Activated naive CD8-positive, alpha-beta T cell treated with anti-CD3 and anti-CD28 coated beads for 36 hours (primary cell): ENCODE measurements around the gene PHACTR2. TPM values are rescaled to one million over a fixed set of nuclear protein-coding genes. Genes with fewer than 3 reads are reported as not detected.

ENCODE experiments used
- DNase-seq: peaks from one replicate; pipeline ENCODE4 v3.0.0; 2021
- H3K27ac Mint-ChIP-seq: one replicate; pipeline ENCODE4 v1.8.0; 2022; ENCODE audit warnings: mild to moderate bottlenecking, moderate library complexity, mixed read lengths
- H3K27me3 Mint-ChIP-seq: one replicate; pipeline ENCODE4 v1.8.0; 2022; ENCODE audit warnings: mild to moderate bottlenecking, mixed read lengths
- H3K36me3 Mint-ChIP-seq: one replicate; pipeline ENCODE4 v1.8.0; 2021; ENCODE audit warnings: mild to moderate bottlenecking, mixed read lengths
- H3K4me1 Mint-ChIP-seq: one replicate; pipeline ENCODE4 v1.8.0; 2021; ENCODE audit warnings: mixed read lengths
- H3K4me3 Mint-ChIP-seq: one replicate; pipeline ENCODE4 v1.8.0; 2022; ENCODE audit warnings: mild to moderate bottlenecking, moderate library complexity, mixed read lengths
- H3K9me3 Mint-ChIP-seq: one replicate; pipeline ENCODE4 v1.8.0; 2022; ENCODE audit warnings: mixed read lengths
- total RNA-seq, 2 experiments: library from RNA; stranded (reverse); gene quantifications; one replicate each; pipeline ENCODE4 v1.2.3, GENCODE V29; 2021

Gene PHACTR2
- total RNA-seq, 2 experiments from 2014 or later: 18.8 to 22.1 TPM

- Mint-ChIP-seq H3K9me3 (no peaks in the 10 kb centered on the region), H3K36me3 (no peaks in the 10 kb centered on the region), H3K4me1 (peaks cover 13% of the 10 kb centered on the region), H3K4me3 (no peak overlapping the region), H3K27me3 (no peaks in the 10 kb centered on the region), H3K27ac (no peak overlapping the region)
- no peak for DNase-seq
Measured at GRCh38 chr6:143699430-143699825, 21.7 kb downstream of the PHACTR2 start.

DNA sequence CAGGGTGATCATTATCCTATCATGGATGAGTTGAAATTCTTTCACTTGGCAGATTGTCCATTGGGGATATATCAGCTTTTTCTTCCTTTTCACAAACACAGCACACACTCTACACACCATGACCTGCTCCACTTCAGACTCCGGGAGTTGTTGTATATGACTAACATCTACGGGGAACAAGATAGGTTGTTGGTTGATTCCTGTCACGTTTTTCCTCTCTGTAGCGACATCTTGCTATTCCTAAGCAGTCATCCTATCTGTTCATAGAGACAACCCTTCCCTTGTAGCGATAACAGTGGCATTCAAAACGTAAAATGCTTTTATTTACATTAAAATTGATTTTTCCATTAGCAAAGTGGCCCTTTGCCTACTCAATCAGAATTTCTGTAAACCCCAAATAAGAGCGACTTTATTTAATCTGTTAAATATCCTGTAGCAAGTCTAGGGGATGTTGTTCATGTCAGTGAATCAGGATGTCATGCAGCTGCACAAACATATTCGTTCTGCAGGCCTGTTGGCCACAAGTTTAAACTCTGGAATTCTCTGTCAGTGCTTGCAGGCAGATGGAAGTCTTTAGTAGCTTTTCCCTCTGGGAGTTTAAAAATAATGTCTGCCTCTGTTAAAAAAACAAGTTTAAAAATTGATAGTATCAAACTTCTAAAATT is 23.1 kb downstream of the PHACTR2 start:
- peaks cover 6% of the 10 kb centered on the region for H3K4me1 Mint-ChIP-seq
- no peaks in the 10 kb centered on the region for H3K27me3 Mint-ChIP-seq
- H3K9me3 Mint-ChIP-seq: peaks cover 1% of the 10 kb centered on the region
- no peak for DNase-seq
- H3K4me3 Mint-ChIP-seq: no peak overlapping the region
- H3K36me3 Mint-ChIP-seq: peaks cover 5% of the 10 kb centered on the region
- H3K27ac Mint-ChIP-seq: no peak overlapping the region

- Mint-ChIP-seq H3K4me3 (no peak overlapping the region), H3K9me3 (peaks cover 1% of the 10 kb centered on the region), H3K4me1 (peaks cover 2% of the 10 kb centered on the region), H3K27ac (no peak overlapping the region), H3K36me3 (peaks cover 5% of the 10 kb centered on the region), H3K27me3 (no peaks in the 10 kb centered on the region)
- no peak for DNase-seq
Measured at GRCh38 chr6:143701349-143702234, 23.8 kb downstream of the PHACTR2 start.

DNA sequence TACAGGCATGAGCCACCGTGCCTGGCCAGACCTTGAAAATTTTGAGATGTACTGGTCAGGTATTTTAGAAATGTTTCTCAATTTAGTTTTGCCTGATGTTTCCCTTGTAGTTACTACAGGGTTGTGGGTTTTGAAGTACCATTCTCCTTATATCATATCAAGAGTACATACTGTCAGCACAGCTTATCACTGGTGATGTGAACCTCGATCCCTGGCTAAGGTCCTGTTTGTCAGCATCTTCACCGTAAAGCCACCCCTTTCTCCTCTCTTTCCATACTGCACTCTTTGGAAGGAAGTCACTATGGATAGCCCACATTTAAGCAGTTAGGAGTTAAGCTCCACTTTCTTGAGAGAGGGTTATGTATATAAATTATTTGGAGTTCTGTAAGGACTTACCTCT is 27.8 kb downstream of the PHACTR2 start:
- Mint-ChIP-seq H3K4me3 (no peak overlapping the region), H3K36me3 (peaks cover 5% of the 10 kb centered on the region), H3K27ac (no peak overlapping the region), H3K27me3 (no peaks in the 10 kb centered on the region), H3K4me1 (peaks cover 2% of the 10 kb centered on the region), H3K9me3 (peaks cover 5% of the 10 kb centered on the region)
- DNase-seq: no peak

DNA sequence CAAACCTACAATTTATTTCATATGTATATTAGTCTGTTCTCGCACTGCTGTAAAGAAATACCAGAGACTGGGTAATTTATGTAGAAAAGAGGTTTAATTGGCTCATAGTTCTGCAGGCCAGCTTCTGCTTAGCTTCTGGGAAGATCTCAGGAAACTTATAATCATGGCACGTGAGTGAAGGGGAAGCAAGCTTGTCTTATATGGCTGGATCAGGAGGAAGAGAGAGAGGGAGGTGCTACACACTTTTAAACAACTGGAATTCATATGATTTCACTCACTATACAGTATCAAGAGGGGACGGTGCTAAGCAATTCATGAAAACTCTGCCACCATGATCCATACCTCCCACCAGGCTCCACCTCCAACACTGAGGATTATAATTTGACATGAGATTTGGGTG is 29.9 kb downstream of the PHACTR2 start:
- no peak overlapping the region for H3K4me3 Mint-ChIP-seq
- H3K27ac Mint-ChIP-seq: no peak overlapping the region
- no peaks in the 10 kb centered on the region for H3K27me3 Mint-ChIP-seq
- H3K9me3 Mint-ChIP-seq: peaks cover 5% of the 10 kb centered on the region
- H3K4me1 Mint-ChIP-seq: peaks cover 2% of the 10 kb centered on the region
- H3K36me3 Mint-ChIP-seq: peaks cover 7% of the 10 kb centered on the region
- DNase-seq: no peak

DNA sequence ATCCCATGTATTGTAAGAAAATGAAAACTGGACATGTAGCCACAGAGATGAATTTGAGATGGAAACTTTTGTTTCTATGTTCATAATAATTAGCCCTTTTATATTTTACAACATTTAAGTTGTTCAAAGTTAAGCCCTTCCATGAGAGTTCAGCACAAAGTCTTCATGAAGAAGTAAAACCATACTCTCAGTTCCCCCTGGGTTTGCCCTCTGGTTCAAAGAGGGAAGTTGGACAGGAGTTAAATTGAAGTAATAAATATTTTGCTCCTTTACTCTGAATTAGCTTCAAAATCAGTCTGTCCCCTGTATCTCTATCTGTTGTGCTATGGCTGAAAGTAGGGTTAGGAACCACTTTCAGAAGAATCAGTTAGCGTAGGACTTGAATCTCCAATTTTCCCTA is 31.1 kb downstream of the PHACTR2 start:
- no peaks in the 10 kb centered on the region for H3K4me1 Mint-ChIP-seq
- DNase-seq: no peak
- no peak overlapping the region for H3K4me3 Mint-ChIP-seq
- peaks cover 10% of the 10 kb centered on the region for H3K36me3 Mint-ChIP-seq
- H3K9me3 Mint-ChIP-seq: peaks cover 5% of the 10 kb centered on the region
- no peaks in the 10 kb centered on the region for H3K27me3 Mint-ChIP-seq
- H3K27ac Mint-ChIP-seq: no peak overlapping the region

GRCh38 chr6:143711714-143712113 is 33.9 kb downstream of the PHACTR2 start:
- peaks cover 6% of the 10 kb centered on the region for H3K36me3 Mint-ChIP-seq
- DNase-seq: no peak
- no peaks in the 10 kb centered on the region for H3K27me3 Mint-ChIP-seq
- H3K4me1 Mint-ChIP-seq: no peaks in the 10 kb centered on the region
- no peak overlapping the region for H3K4me3 Mint-ChIP-seq
- H3K9me3 Mint-ChIP-seq: peaks cover 4% of the 10 kb centered on the region
- H3K27ac Mint-ChIP-seq: no peak overlapping the region

DNA sequence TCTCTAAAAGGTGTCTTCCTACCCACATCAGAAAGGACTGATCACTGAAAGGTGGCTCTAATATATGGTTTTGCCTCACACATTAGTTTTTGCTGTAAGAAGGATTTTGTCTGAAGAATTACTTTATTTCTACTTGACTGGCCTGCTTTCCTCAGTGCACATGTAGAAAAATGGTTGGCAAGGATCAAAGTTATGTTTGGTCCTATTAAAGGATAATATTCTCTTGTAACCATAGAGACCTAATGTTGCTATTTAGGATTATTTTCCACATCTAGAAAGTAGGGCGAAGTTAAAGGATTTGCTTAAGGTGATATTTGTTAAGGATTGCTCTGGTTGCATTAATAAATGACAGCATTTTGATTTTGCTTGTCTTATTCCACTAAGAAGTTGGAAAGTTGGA is 40.7 kb downstream of the PHACTR2 start:
- Mint-ChIP-seq H3K36me3 (peaks cover 13% of the 10 kb centered on the region), H3K27me3 (no peaks in the 10 kb centered on the region), H3K4me3 (no peak overlapping the region), H3K27ac (no peak overlapping the region), H3K4me1 (no peaks in the 10 kb centered on the region), H3K9me3 (no peaks in the 10 kb centered on the region)
- no peak for DNase-seq

- Mint-ChIP-seq H3K36me3 (peaks cover 21% of the 10 kb centered on the region), H3K4me1 (peaks cover 2% of the 10 kb centered on the region), H3K27me3 (no peaks in the 10 kb centered on the region), H3K27ac (no peak overlapping the region), H3K9me3 (peaks cover 2% of the 10 kb centered on the region), H3K4me3 (no peak overlapping the region)
- DNase-seq: no peak
Measured at GRCh38 chr6:143721642-143722041, 43.9 kb downstream of the PHACTR2 start.

- H3K27ac Mint-ChIP-seq: no peak overlapping the region
- H3K27me3 Mint-ChIP-seq: no peaks in the 10 kb centered on the region
- no peak for DNase-seq
- H3K36me3 Mint-ChIP-seq: peaks cover 21% of the 10 kb centered on the region
- H3K4me3 Mint-ChIP-seq: no peak overlapping the region
- H3K9me3 Mint-ChIP-seq: peaks cover 2% of the 10 kb centered on the region
- peaks cover 5% of the 10 kb centered on the region for H3K4me1 Mint-ChIP-seq
Measured at GRCh38 chr6:143724876-143725275, 47.1 kb downstream of the PHACTR2 start.

- Mint-ChIP-seq H3K4me1 (peaks cover 5% of the 10 kb centered on the region), H3K27me3 (no peaks in the 10 kb centered on the region), H3K27ac (no peak overlapping the region), H3K9me3 (peaks cover 2% of the 10 kb centered on the region), H3K36me3 (peaks cover 21% of the 10 kb centered on the region), H3K4me3 (no peak overlapping the region)
- no peak for DNase-seq
Measured at GRCh38 chr6:143726015-143726647, 48.4 kb downstream of the PHACTR2 start.

GRCh38 chr6:143727035-143727434 is 49.3 kb downstream of the PHACTR2 start:
- no peak overlapping the region for H3K27ac Mint-ChIP-seq
- no peak for DNase-seq
- H3K27me3 Mint-ChIP-seq: no peaks in the 10 kb centered on the region
- peaks cover 10% of the 10 kb centered on the region for H3K4me1 Mint-ChIP-seq
- H3K36me3 Mint-ChIP-seq: peaks cover 21% of the 10 kb centered on the region
- peaks cover 2% of the 10 kb centered on the region for H3K9me3 Mint-ChIP-seq
- no peak overlapping the region for H3K4me3 Mint-ChIP-seq

GRCh38 chr6:143731789-143732188 is 54.0 kb downstream of the PHACTR2 start:
- no peaks in the 10 kb centered on the region for H3K27me3 Mint-ChIP-seq
- H3K4me3 Mint-ChIP-seq: no peak overlapping the region
- no peak overlapping the region for H3K27ac Mint-ChIP-seq
- H3K9me3 Mint-ChIP-seq: no peaks in the 10 kb centered on the region
- DNase-seq: no peak
- H3K36me3 Mint-ChIP-seq: peaks cover 4% of the 10 kb centered on the region
- peaks cover 33% of the 10 kb centered on the region for H3K4me1 Mint-ChIP-seq

GRCh38 chr6:143732536-143732935 is 54.8 kb downstream of the PHACTR2 start:
- no peak overlapping the region for H3K4me3 Mint-ChIP-seq
- no peak overlapping the region for H3K27ac Mint-ChIP-seq
- H3K4me1 Mint-ChIP-seq: peaks cover 32% of the 10 kb centered on the region
- H3K27me3 Mint-ChIP-seq: no peaks in the 10 kb centered on the region
- peaks cover 4% of the 10 kb centered on the region for H3K36me3 Mint-ChIP-seq
- no peaks in the 10 kb centered on the region for H3K9me3 Mint-ChIP-seq
- no peak for DNase-seq

DNA sequence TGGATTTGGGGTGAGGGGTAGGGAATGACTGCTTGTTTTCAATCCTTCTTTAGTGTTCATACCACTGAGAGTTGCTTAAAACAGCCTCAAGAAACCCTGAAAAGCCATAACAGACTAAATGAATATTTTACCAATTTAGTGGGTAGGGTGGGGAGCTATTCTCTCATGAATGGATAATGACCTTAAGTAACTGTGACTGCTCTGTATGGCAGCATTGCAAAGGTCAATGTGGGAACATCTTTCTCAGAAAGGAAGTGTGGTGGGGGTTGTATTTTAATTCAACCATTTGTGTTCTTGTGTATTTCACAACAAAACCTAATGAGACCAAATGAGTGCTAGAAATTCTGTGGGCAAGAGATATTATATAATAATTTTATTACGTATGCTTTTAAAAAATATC is 55.7 kb downstream of the PHACTR2 start:
- peaks cover 32% of the 10 kb centered on the region for H3K4me1 Mint-ChIP-seq
- H3K9me3 Mint-ChIP-seq: no peaks in the 10 kb centered on the region
- no peaks in the 10 kb centered on the region for H3K27me3 Mint-ChIP-seq
- H3K36me3 Mint-ChIP-seq: peaks cover 4% of the 10 kb centered on the region
- peak overlapping the region; percentile 14 for H3K27ac Mint-ChIP-seq
- no peak for DNase-seq
- H3K4me3 Mint-ChIP-seq: no peak overlapping the region
